GM12892 (cell line): ENCODE measurements around the gene SCART1.

ENCODE experiments used
- POLR2A ChIP-seq: IDR thresholded peaks from 2 replicates; pipeline ENCODE4 v1.6.1; 2011; ENCODE audit warnings: low read depth, low read length, control low read depth
- TAF1 ChIP-seq: IDR thresholded peaks from 2 replicates; pipeline ENCODE4 v1.6.1; 2011; ENCODE audit warnings: low read depth, mild to moderate bottlenecking, control low read depth, low read length, borderline replicate concordance

DNA sequence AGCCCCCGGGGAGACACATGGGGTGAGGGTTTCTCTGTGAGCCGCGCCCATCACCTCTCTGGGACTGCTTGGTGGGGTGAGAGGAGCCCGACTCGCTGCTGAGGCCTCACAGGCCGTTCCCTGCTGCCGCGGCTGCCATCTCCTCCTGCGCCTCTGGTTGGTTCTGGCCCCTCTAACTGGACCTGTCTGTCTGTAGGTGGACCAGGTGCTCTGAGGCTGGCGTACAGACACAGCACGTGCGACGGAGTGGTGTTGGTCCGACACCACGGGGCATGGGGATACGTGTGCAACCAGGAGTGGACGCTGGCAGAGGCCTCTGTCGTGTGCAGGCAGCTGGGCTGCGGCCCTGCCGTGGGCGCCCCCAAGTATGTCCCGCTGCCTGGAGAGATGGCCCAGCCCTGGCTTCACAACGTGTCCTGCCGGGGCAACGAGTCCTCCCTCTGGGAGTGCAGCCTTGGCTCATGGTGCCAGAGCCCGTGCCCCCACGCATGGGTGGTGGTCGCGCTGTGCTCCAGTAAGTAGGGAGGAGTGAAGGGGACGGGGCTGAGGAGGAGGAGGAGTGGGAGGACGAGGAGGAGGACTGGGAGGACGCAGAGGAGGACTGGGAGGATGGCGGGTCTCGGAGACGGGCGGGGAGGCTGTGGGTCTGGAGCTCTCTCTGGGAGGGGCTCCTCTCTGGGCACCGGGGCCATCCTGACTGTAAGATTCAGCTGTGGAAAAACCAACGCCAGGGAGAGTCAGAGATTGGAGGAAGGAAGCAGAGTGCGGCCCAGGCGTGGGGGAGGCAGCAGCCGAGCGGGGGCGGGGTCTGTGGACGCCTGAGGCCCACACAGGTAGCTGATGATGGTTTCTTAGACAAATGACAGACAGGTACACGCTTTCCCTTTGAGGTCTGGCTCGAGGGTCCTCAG lies 2.6 kb downstream of the SCART1 start:
- TF ChIP-seq POLR2A = no peak
- no peak for TF ChIP-seq TAF1
